Measurements from ENCODE around the gene EGLN2.
"Not testable (repeated sequence)": the region's sequence is repeated elsewhere in the genome, so short reads cannot be mapped to it uniquely, and the experiment has no call there.

GRCh38 chr19:40818480-40819399, 19.7 kb downstream of the EGLN2 start:
- TF ChIP-seq CTCF (IDR thresholded peaks at IDR 0.05): peak; percentile 44
- TF ChIP-seq EZH2 (IDR thresholded peaks at IDR 0.05): not testable (repeated sequence)

Data from neural progenitor cell (in vitro differentiated cells).